ENCODE measurements around the gene MACROD2.

Gene MACROD2

DNA sequence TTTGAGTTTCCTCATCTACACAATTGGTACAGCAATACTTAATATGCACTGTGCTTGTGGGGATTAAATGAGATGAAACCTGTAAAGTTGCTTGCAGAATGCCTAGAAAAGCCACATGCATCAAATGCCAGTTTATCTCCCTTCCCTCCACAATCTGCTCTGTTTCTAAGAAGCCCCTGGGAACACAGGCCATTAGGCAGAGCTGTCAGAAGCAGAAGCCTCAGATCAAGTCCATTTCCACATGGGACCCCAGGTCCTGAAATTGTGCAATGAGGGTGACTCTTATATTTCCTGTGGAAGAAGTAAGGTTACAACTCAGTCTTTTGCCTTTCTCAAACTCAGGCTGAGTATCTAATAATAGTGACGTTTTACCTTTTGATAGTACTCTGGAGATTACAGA is 1840.5 kb downstream of the MACROD2 start:
- no peak for TF ChIP-seq TAF1 (IDR thresholded peaks at IDR 0.05; ENCODE audit: borderline replicate concordance, insufficient read depth, low read length)
- TF ChIP-seq POLR2AphosphoS5 (IDR thresholded peaks at IDR 0.05; ENCODE audit: low read depth, low read length) = no peak
- no peak for TF ChIP-seq FOXP2 (optimal IDR thresholded peaks at IDR 0.05; ENCODE audit: borderline replicate concordance, extremely low read depth, extremely low read length, insufficient read depth)
- no peak for TF ChIP-seq SIN3A (IDR thresholded peaks at IDR 0.05; ENCODE audit: borderline replicate concordance, insufficient read depth, low read length)
- TF ChIP-seq, protein P1, sequence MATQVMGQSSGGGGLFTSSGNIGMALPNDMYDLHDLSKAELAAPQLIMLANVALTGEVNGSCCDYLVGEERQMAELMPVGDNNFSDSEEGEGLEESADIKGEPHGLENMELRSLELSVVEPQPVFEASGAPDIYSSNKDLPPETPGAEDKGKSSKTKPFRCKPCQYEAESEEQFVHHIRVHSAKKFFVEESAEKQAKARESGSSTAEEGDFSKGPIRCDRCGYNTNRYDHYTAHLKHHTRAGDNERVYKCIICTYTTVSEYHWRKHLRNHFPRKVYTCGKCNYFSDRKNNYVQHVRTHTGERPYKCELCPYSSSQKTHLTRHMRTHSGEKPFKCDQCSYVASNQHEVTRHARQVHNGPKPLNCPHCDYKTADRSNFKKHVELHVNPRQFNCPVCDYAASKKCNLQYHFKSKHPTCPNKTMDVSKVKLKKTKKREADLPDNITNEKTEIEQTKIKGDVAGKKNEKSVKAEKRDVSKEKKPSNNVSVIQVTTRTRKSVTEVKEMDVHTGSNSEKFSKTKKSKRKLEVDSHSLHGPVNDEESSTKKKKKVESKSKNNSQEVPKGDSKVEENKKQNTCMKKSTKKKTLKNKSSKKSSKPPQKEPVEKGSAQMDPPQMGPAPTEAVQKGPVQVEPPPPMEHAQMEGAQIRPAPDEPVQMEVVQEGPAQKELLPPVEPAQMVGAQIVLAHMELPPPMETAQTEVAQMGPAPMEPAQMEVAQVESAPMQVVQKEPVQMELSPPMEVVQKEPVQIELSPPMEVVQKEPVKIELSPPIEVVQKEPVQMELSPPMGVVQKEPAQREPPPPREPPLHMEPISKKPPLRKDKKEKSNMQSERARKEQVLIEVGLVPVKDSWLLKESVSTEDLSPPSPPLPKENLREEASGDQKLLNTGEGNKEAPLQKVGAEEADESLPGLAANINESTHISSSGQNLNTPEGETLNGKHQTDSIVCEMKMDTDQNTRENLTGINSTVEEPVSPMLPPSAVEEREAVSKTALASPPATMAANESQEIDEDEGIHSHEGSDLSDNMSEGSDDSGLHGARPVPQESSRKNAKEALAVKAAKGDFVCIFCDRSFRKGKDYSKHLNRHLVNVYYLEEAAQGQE (IDR thresholded peaks at IDR 0.05; ENCODE audit: insufficient read depth in 1 of 2, low read depth in 2 of 2, low read length in 2 of 2) = no peak

DNA sequence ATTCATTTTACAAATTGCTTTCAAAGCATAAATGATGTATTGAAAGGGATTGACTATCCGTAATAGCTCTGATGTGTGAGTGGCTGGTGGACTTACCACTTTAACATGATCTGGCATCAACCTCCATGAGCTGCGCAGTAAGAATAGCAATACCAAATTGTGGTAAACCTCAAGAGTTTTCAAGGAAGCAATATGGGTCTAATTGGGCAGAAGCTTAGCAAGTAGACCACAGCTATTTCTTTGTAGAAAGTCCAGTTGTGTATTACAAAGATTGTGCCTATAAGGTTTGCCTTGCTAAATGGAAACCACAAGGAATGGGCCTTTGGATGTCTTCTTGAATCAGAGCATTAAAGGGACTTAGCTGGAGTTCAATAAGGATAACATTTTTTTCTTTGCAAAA is 1841.3 kb downstream of the MACROD2 start:
- no peak for TF ChIP-seq TAF1 (IDR thresholded peaks at IDR 0.05; ENCODE audit: borderline replicate concordance, insufficient read depth, low read length)
- TF ChIP-seq SIN3A (IDR thresholded peaks at IDR 0.05; ENCODE audit: borderline replicate concordance, insufficient read depth, low read length) = no peak
- TF ChIP-seq POLR2AphosphoS5 (IDR thresholded peaks at IDR 0.05; ENCODE audit: low read depth, low read length) = no peak
- no peak for TF ChIP-seq FOXP2 (optimal IDR thresholded peaks at IDR 0.05; ENCODE audit: borderline replicate concordance, extremely low read depth, extremely low read length, insufficient read depth)
- TF ChIP-seq, protein P1 (IDR thresholded peaks at IDR 0.05; ENCODE audit: insufficient read depth in 1 of 2, low read depth in 2 of 2, low read length in 2 of 2) = no peak

DNA sequence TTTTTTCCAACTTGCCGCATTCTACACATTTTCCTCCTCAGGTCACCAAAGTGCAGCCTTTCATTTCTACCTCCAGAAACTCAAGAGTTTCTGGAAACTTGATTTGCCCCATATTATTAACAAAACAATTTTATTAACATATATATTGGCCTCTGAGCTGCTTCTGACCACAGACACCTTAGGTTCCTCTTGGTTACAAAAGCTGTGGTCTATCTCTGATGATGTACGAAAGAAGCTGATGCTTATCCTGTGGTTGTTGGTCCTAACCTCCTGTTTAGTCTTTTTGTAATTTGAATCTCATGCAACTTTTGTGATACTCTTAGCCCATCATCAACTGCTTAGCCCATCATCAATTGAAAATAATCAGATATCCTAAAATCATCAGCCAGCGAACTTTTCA is 1842.2 kb downstream of the MACROD2 start:
- no peak for TF ChIP-seq SIN3A (IDR thresholded peaks at IDR 0.05; ENCODE audit: borderline replicate concordance, insufficient read depth, low read length)
- TF ChIP-seq POLR2AphosphoS5 (IDR thresholded peaks at IDR 0.05; ENCODE audit: low read depth, low read length) = no peak
- TF ChIP-seq, protein P1 (IDR thresholded peaks at IDR 0.05; ENCODE audit: insufficient read depth in 1 of 2, low read depth in 2 of 2, low read length in 2 of 2) = no peak
- TF ChIP-seq TAF1 (IDR thresholded peaks at IDR 0.05; ENCODE audit: borderline replicate concordance, insufficient read depth, low read length) = no peak
- no peak for TF ChIP-seq FOXP2 (optimal IDR thresholded peaks at IDR 0.05; ENCODE audit: borderline replicate concordance, extremely low read depth, extremely low read length, insufficient read depth)

DNA sequence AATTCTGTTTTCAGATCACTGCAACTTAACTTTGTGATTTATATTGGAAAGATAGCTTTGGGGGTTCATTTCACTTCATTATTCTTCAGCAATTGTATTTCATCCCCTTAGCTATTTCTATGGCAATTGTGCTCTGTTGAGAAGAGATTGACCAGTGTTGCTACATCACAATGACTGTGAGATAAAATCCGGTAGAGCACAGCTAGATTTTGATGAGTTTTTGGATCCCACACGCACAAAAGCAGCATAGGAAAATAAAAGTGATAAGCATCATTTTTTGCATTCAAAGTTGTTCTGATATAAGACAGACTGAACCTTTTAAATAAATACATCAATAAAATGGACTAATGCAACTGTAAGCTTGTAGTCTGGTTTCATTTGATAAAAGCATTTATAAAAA is 1843.2 kb downstream of the MACROD2 start:
- TF ChIP-seq TAF1 (IDR thresholded peaks at IDR 0.05; ENCODE audit: borderline replicate concordance, insufficient read depth, low read length) = no peak
- no peak for TF ChIP-seq FOXP2 (optimal IDR thresholded peaks at IDR 0.05; ENCODE audit: borderline replicate concordance, extremely low read depth, extremely low read length, insufficient read depth)
- TF ChIP-seq, protein P1 (IDR thresholded peaks at IDR 0.05; ENCODE audit: insufficient read depth in 1 of 2, low read depth in 2 of 2, low read length in 2 of 2) = no peak
- no peak for TF ChIP-seq SIN3A (IDR thresholded peaks at IDR 0.05; ENCODE audit: borderline replicate concordance, insufficient read depth, low read length)
- TF ChIP-seq POLR2AphosphoS5 (IDR thresholded peaks at IDR 0.05; ENCODE audit: low read depth, low read length) = no peak
